ENCODE data around the gene GNAQ. TPM values are rescaled to one million over a fixed set of nuclear protein-coding genes. Genes with fewer than 3 reads are reported as not detected.

GNAQ gene
- total RNA-seq, 1 donor from 2014 or later: 64.9 TPM

DNA sequence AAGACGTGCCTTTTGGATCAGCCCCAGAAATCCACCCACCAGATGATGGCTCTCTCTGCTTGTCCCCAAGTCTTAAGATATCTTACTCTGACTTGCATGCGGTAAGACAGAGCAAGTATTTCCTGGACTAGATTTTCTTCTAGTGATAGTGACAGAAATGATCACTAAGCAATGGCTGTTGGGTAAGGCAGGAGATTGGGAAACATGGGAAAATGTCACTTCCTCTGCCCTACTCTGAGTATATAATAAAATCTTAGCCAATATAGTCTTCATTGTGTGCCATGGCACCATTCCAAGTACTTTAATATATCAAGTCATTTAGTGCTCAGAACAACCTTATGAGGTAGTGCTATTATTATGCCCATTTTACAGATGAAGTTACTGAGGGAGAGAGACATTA lies 352.5 kb downstream of the GNAQ start:
- no peak for TF ChIP-seq CTCF (IDR thresholded peaks at IDR 0.05; ENCODE audit: unreplicated experiment)
- H3K36me3 Mint-ChIP-seq (ENCODE audit: insufficient read depth): peaks cover 2% of the 10 kb centered on the region
- no peaks in the 10 kb centered on the region for H3K27me3 Mint-ChIP-seq
- no peak overlapping the region for H3K4me3 Mint-ChIP-seq (ENCODE audit: low read depth)
- no peak overlapping the region for H3K27ac Mint-ChIP-seq
- no peaks in the 10 kb centered on the region for H3K4me1 Mint-ChIP-seq (ENCODE audit: low read depth)
- peaks cover 4% of the 10 kb centered on the region for H3K9me3 Mint-ChIP-seq (ENCODE audit: low read depth)
- no peak for DNase-seq (ENCODE audit: low spot score, unreplicated experiment)

DNA sequence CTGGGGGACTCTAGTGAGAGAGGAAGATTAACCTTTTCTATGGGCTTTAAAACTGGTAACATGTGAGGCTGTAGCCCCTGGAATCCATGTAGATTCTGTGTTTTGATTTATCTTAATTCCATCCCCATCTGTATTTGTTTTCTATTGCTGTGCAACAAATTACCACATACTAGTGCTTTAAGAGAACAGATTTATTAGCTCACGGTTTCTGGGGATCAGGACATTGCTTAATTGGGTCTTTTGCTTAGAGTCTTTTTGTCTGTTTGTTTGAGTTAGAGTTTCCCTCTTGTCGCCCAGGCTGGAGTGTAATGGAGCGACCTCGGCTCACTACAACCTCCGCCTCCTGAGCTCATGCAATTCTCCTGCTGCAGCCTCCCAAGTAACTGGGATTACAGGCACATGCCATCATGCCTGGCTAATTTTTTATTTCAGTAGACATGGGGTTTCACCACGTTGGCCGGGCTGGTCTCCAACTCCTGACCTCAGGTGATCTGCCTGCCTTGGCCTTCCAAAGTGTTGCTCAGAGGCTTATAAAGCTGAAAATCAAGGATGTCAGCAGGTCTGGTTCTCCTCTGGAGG lies 353.6 kb downstream of the GNAQ start:
- TF ChIP-seq CTCF (IDR thresholded peaks at IDR 0.05; ENCODE audit: unreplicated experiment): no peak
- Mint-ChIP-seq H3K4me1 (ENCODE audit: low read depth) (no peaks in the 10 kb centered on the region), H3K27ac (no peak overlapping the region)

DNA sequence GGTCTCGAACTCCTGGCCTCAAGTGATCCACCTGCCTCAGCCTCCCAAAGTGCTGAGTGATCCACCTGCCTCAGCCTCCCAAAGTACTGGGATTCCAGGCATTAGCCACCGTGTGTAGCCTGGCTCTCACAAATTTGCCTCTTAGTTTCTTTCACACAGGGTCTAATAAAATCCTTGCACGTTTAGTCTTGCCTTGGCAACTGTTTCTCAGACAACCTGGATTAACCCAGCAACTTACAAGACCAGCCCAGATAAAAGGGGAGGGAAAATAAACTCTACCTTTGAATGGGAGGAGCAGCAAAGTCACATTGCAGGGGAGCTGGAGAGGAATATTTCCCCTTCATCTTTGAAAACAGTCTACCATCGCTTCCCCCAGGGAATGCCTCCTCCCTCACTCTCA lies 354.2 kb downstream of the GNAQ start:
- DNase-seq (ENCODE audit: low spot score, unreplicated experiment): no peak
- Mint-ChIP-seq H3K36me3 (ENCODE audit: insufficient read depth) (no peaks in the 10 kb centered on the region), H3K27me3 (no peaks in the 10 kb centered on the region), H3K27ac (no peak overlapping the region), H3K9me3 (ENCODE audit: low read depth) (no peaks in the 10 kb centered on the region), H3K4me1 (ENCODE audit: low read depth) (no peaks in the 10 kb centered on the region), H3K4me3 (ENCODE audit: low read depth) (no peak overlapping the region)
- TF ChIP-seq CTCF (IDR thresholded peaks at IDR 0.05; ENCODE audit: unreplicated experiment): no peak

More for the DNA sequence above, 353.6 kb downstream of the GNAQ start:
- Mint-ChIP-seq H3K27me3 (no peaks in the 10 kb centered on the region), H3K4me3 (ENCODE audit: low read depth) (no peak overlapping the region), H3K36me3 (ENCODE audit: insufficient read depth) (no peaks in the 10 kb centered on the region), H3K9me3 (ENCODE audit: low read depth) (no peaks in the 10 kb centered on the region)
- DNase-seq (ENCODE audit: low spot score, unreplicated experiment): no peak

DNA sequence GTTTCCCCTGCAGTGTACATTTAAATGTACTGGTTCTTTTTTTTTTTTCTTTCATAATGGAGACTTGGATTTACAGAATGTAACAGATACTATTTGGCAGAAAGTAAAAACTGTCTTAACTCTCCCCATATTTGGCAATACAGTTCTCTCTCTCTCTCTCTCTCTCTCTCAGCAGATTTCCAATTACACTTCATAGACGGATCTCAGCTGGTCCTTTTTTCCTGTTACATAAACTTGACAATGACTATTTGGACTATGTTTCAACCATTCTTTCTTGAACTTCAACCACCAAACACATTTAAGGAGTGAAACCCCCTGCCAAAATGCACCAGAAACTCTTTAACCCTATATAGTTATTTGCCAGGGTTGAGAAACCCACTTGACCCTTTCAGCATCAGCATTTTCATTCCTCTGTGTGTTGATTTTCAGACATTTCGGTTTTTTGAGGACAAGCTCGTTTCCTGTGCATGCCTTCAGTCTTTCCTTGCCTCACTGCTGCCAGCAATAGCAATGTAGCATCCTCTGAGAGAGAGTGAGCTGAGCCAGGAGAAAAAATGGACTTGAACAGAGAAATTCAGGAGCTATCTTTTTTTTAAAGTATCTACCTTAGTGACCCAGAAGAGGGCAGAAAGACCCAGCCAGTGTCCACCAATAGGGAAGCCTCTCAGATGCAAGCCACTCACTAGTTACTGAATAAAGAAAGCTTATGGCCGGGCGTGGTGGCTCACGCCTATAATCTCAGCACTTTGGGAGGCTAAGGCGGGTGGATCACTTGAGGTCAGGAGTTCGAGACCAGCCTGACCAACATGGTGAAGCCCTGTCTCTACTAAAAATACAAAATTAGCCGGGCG lies 357.4 kb downstream of the GNAQ start:
- Mint-ChIP-seq H3K27ac (no peak overlapping the region), H3K4me1 (ENCODE audit: low read depth) (no peaks in the 10 kb centered on the region), H3K4me3 (ENCODE audit: low read depth) (no peak overlapping the region), H3K9me3 (ENCODE audit: low read depth) (no peaks in the 10 kb centered on the region), H3K36me3 (ENCODE audit: insufficient read depth) (no peaks in the 10 kb centered on the region), H3K27me3 (no peaks in the 10 kb centered on the region)
- no peak for TF ChIP-seq CTCF (IDR thresholded peaks at IDR 0.05; ENCODE audit: unreplicated experiment)
- no peak for DNase-seq (ENCODE audit: low spot score, unreplicated experiment)

GRCh38 chr9:77672183-77672582 lies 359.4 kb downstream of the GNAQ start:
- Mint-ChIP-seq H3K27ac (no peak overlapping the region), H3K9me3 (ENCODE audit: low read depth) (peaks cover 3% of the 10 kb centered on the region), H3K4me3 (ENCODE audit: low read depth) (no peak overlapping the region), H3K4me1 (ENCODE audit: low read depth) (peaks cover 3% of the 10 kb centered on the region), H3K27me3 (no peaks in the 10 kb centered on the region), H3K36me3 (ENCODE audit: insufficient read depth) (no peaks in the 10 kb centered on the region)
- no peak for DNase-seq (ENCODE audit: low spot score, unreplicated experiment)
- no peak for TF ChIP-seq CTCF (IDR thresholded peaks at IDR 0.05; ENCODE audit: unreplicated experiment)

Measured in progenitor cell of endocrine pancreas (in vitro differentiated cells).